Measurements from ENCODE around the gene PTPRH. TPM values are rescaled to one million over a fixed set of nuclear protein-coding genes. Genes with fewer than 3 reads are reported as not detected.

The PTPRH gene
- polyA plus RNA-seq, 1 donor from 2014 or later, result 0.54 TPM

- Histone ChIP-seq H3K27ac (ENCODE audit: low read length) (no peak overlapping the region), H3K27me3 (ENCODE audit: insufficient read depth, low read depth, low read length) (peaks cover 13% of the 10 kb centered on the region), H3K9ac (ENCODE audit: low read length) (no peak overlapping the region), H4K20me1 (ENCODE audit: insufficient read depth) (no peaks in the 10 kb centered on the region), H3K4me2 (ENCODE audit: low read length) (peak overlapping the region; percentile 28), H3K9me2 (ENCODE audit: insufficient read depth, low read length) (no peaks in the 10 kb centered on the region), H2AFZ (ENCODE audit: low read depth, low read length) (no peak overlapping the region), H3K36me3 (ENCODE audit: insufficient read depth, low read length) (no peaks in the 10 kb centered on the region), H3K9me3 (ENCODE audit: low read length) (no peaks in the 10 kb centered on the region), H3K79me2 (replicated peaks; ENCODE audit: insufficient read depth, low read length) (no peaks in the 10 kb centered on the region), H3F3A (ENCODE audit: insufficient read depth, low read length, poor library complexity, severe bottlenecking) (no peaks in the 10 kb centered on the region), H3K4me3 (ENCODE audit: low read length) (peak overlapping the region; percentile 62)
- TF ChIP-seq POLR2AphosphoS5 (IDR thresholded peaks at IDR 0.05) (no peak), CTCF (IDR thresholded peaks at IDR 0.05; ENCODE audit: poor library complexity, severe bottlenecking) (peak; percentile 66)
Observed at GRCh38 chr19:55165952-55166529, 43.3 kb downstream of the PTPRH start.

- Histone ChIP-seq H3K27me3 (ENCODE audit: insufficient read depth, low read depth, low read length) (peaks cover 17% of the 10 kb centered on the region), H3K9me3 (ENCODE audit: low read length) (no peaks in the 10 kb centered on the region), H3K9me2 (ENCODE audit: insufficient read depth, low read length) (no peaks in the 10 kb centered on the region), H2AFZ (ENCODE audit: low read depth, low read length) (no peak overlapping the region), H4K20me1 (ENCODE audit: insufficient read depth) (no peaks in the 10 kb centered on the region), H3K36me3 (ENCODE audit: insufficient read depth, low read length) (no peaks in the 10 kb centered on the region), H3K4me2 (ENCODE audit: low read length) (no peak overlapping the region), H3F3A (ENCODE audit: insufficient read depth, low read length, poor library complexity, severe bottlenecking) (no peaks in the 10 kb centered on the region), H3K79me2 (replicated peaks; ENCODE audit: insufficient read depth, low read length) (no peaks in the 10 kb centered on the region), H3K4me3 (ENCODE audit: low read length) (no peak overlapping the region), H3K9ac (ENCODE audit: low read length) (no peak overlapping the region), H3K27ac (ENCODE audit: low read length) (no peak overlapping the region)
- TF ChIP-seq EZH2 (IDR thresholded peaks at IDR 0.05; ENCODE audit: borderline replicate concordance, insufficient read depth, low read length, poor library complexity, severe bottlenecking), result no peak
- no peak for TF ChIP-seq TAF1 (IDR thresholded peaks at IDR 0.05; ENCODE audit: low read depth)
- TF ChIP-seq POLR2AphosphoS5 (IDR thresholded peaks at IDR 0.05), result no peak
- TF ChIP-seq EP300 (conservative IDR thresholded peaks at IDR 0.05; ENCODE audit: poor library complexity, severe bottlenecking), result no peak
- no peak for TF ChIP-seq RAD21 (conservative IDR thresholded peaks at IDR 0.05)
- TF ChIP-seq REST (IDR thresholded peaks at IDR 0.05; ENCODE audit: borderline replicate concordance), result no peak
- TF ChIP-seq CTCF (IDR thresholded peaks at IDR 0.05; ENCODE audit: poor library complexity, severe bottlenecking), result no peak
- no peak for TF ChIP-seq SMC3 (conservative IDR thresholded peaks at IDR 0.05; ENCODE audit: poor library complexity)
- no peak for TF ChIP-seq MXI1 (conservative IDR thresholded peaks at IDR 0.05; ENCODE audit: poor library complexity, severe bottlenecking)
Observed at GRCh38 chr19:55161571-55162322, 47.6 kb downstream of the PTPRH start.

Data from neural cell (in vitro differentiated cells).